Progenitor cell of endocrine pancreas (in vitro differentiated cells): Measurements from ENCODE around the gene AQP1. TPM values are rescaled to one million over a fixed set of nuclear protein-coding genes. Genes with fewer than 3 reads are reported as not detected.

Source experiments
- DNase-seq: peaks from one replicate; pipeline ENCODE4 v3.0.0; 2021; ENCODE audit warnings: low spot score; ENCODE audit not compliant: unreplicated experiment
- H3K27ac Mint-ChIP-seq: 2 replicates; pipeline ENCODE4 v1.8.0; 2021; ENCODE audit warnings: mild to moderate bottlenecking, moderate library complexity, mixed read lengths
- H3K27me3 Mint-ChIP-seq: 2 replicates; pipeline ENCODE4 v1.8.0; 2021; ENCODE audit warnings: mixed read lengths
- H3K36me3 Mint-ChIP-seq: 2 replicates; pipeline ENCODE4 v1.8.0; 2022; ENCODE audit warnings: mixed read lengths; ENCODE audit not compliant: insufficient read depth
- H3K4me1 Mint-ChIP-seq: 2 replicates; pipeline ENCODE4 v1.8.0; 2021; ENCODE audit warnings: low read depth, mixed read lengths
- H3K4me3 Mint-ChIP-seq: 2 replicates; pipeline ENCODE4 v1.8.0; 2021; ENCODE audit warnings: low read depth, mild to moderate bottlenecking, moderate library complexity, mixed read lengths
- H3K9me3 Mint-ChIP-seq: 2 replicates; pipeline ENCODE4 v1.8.0; 2021; ENCODE audit warnings: low read depth, mixed read lengths
- CTCF ChIP-seq: fragments of 200-600 bp; sonication (generic); IDR thresholded peaks from one replicate; pipeline ENCODE4 v1.5.0; 2021; ENCODE audit warnings: antibody characterized with exemption, mild to moderate bottlenecking; ENCODE audit not compliant: unreplicated experiment
- total RNA-seq: library from RNA; stranded (reverse); gene quantifications from 2 replicates; pipeline ENCODE4 v1.2.1, GENCODE V29; 2021

Gene AQP1
- total RNA-seq, 1 donor from 2014 or later = 1.3 TPM

DNA sequence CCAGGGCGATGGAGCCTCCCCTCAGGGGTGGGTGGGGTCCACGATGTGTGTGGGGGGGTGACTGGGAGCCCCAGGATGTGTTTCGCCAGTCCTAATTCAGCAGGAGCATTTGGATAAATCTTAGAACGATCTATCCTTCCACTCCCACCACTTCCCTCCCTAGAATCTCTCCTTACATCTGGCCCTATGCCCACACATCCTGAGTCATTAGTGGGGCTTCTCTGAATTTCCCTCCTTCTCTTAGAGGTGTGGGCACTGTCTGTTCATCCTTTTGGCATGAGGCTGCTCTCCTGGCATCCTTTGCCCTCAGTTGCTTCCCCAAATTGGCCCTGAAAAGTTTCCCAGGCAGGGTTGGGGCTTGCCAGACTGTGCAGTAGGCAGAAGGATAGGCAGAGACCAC lies 53.7 kb downstream of the AQP1 start:
- H3K36me3 Mint-ChIP-seq = no peaks in the 10 kb centered on the region
- no peaks in the 10 kb centered on the region for H3K9me3 Mint-ChIP-seq
- peaks cover 33% of the 10 kb centered on the region for H3K27me3 Mint-ChIP-seq
- no peaks in the 10 kb centered on the region for H3K4me1 Mint-ChIP-seq
- TF ChIP-seq CTCF = no peak
- no peak overlapping the region for H3K27ac Mint-ChIP-seq
- H3K4me3 Mint-ChIP-seq = no peak overlapping the region
- no peak for DNase-seq

DNA sequence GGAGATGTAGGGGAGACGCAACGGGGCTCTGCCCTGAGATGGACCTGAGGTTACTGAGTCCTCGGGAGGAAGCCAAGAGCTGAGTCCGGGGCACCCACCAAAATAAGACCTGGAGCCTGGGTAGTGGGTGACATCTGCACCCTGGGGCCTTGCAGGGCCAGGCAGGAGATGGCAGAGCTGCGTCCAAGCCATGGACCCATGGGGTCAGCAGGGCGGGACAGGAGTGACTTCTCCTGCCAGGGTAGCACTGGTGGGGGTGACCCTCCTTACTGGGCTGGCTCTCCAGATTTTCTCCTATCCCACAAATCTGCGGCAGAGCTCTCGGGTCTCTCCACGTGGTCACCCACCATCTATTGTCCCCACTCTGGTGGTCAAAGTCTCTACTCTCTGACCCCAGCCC lies 54.2 kb downstream of the AQP1 start:
- Mint-ChIP-seq H3K27me3 (peaks cover 36% of the 10 kb centered on the region), H3K9me3 (no peaks in the 10 kb centered on the region), H3K36me3 (no peaks in the 10 kb centered on the region), H3K4me1 (no peaks in the 10 kb centered on the region), H3K4me3 (no peak overlapping the region), H3K27ac (no peak overlapping the region)
- no peak for DNase-seq
- TF ChIP-seq CTCF = no peak

- Mint-ChIP-seq H3K27ac (no peak overlapping the region), H3K9me3 (no peaks in the 10 kb centered on the region), H3K36me3 (no peaks in the 10 kb centered on the region), H3K4me3 (no peak overlapping the region), H3K27me3 (peaks cover 53% of the 10 kb centered on the region), H3K4me1 (no peaks in the 10 kb centered on the region)
- TF ChIP-seq CTCF = no peak
- DNase-seq = no peak
These were observed 56.6 kb downstream of the AQP1 start for GRCh38 chr7:30968294-30968693.

- TF ChIP-seq CTCF = no peak
- no peak overlapping the region for H3K4me3 Mint-ChIP-seq
- no peak overlapping the region for H3K27ac Mint-ChIP-seq
- no peaks in the 10 kb centered on the region for H3K4me1 Mint-ChIP-seq
- peaks cover 52% of the 10 kb centered on the region for H3K27me3 Mint-ChIP-seq
- no peak for DNase-seq
- no peaks in the 10 kb centered on the region for H3K36me3 Mint-ChIP-seq
- H3K9me3 Mint-ChIP-seq = no peaks in the 10 kb centered on the region
These were observed 57.3 kb downstream of the AQP1 start for GRCh38 chr7:30968747-30969603.

DNA sequence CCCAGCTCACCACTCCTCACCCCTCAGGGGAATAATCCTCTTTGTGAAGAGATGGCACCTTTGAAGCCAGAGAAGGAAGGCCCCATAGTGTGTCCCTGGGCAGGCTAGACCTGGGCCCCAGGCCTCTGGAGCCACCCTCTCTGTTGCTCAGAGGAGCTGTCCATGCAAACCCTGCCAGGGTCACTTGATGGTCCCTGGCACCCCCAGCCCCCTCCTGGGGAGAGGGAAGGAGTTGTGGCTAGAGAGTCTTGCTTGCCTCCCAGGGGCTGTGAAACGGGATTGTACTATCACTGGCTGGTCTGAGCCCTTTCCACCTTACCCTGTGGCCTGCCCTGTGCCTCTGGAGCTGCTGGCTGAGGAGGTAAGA lies 57.9 kb downstream of the AQP1 start:
- H3K9me3 Mint-ChIP-seq = no peaks in the 10 kb centered on the region
- H3K4me1 Mint-ChIP-seq = no peaks in the 10 kb centered on the region
- no peaks in the 10 kb centered on the region for H3K36me3 Mint-ChIP-seq
- DNase-seq = no peak
- no peak overlapping the region for H3K27ac Mint-ChIP-seq
- TF ChIP-seq CTCF = no peak
- no peak overlapping the region for H3K4me3 Mint-ChIP-seq
- peaks cover 48% of the 10 kb centered on the region for H3K27me3 Mint-ChIP-seq
